Right lung (tissue), 5 donors: Measurements from ENCODE around the gene MXD1. TPM values are rescaled to one million over a fixed set of nuclear protein-coding genes. Genes with fewer than 3 reads are reported as not detected.

Experiments
- DNase-seq, 2 donors: peaks; one replicate each; pipeline ENCODE4 v3.0.0-alpha.2; 2013
- polyA plus RNA-seq, 5 donors: library from polyadenylated mRNA; unstranded; fragments of 120-200 nt; gene quantifications; one replicate each; pipeline versions ENCODE4 v1.2.1 to v1.2.3, GENCODE V29; 2013; ENCODE audit warnings: inconsistent platforms in 1 of 5, low replicate concordance in 1 of 5; ENCODE audit not compliant: insufficient read length in 5 of 5, insufficient read depth in 1 of 5

Gene MXD1
- polyA plus RNA-seq, 5 donors, result 8.1 to 12.7 (median 11.0) TPM

DNA sequence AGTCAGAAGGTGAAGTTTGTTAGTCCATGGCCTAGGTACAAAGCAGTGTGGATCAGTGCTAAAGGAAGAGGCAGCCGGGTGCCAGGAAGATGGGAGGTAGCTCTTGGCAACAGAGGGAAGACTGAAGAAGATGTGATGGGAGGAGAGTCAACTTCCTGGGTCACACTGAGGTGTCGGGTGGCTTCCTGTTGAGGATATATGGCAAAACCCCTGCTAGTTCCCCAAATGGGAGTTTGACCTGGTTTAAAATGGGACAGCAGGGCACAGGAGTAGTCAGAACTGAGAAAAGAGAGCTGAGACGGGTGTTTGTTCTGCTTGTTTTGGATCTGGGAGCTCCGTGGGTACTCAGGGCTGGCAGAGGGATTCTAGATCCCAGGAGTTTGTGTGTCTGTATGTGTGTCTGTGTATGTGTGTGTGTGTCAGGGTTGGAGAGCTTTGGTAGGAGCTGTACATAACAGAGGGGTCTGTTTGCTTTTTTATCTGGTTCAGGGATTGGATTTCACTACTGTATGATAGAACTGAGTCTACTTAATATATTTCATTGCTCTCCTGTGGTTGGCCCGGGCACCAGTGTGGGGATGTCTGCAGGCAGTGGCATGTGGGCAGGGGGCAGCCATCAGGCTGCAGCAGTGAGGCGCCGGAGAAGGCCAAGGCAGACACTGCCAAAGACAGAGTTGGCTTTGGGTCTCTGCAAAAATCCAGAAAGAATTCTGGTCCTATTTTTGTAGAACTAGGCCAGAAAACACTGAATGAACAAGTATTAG is 17.1 kb downstream of the MXD1 start:
- DNase-seq, result no peak

DNA sequence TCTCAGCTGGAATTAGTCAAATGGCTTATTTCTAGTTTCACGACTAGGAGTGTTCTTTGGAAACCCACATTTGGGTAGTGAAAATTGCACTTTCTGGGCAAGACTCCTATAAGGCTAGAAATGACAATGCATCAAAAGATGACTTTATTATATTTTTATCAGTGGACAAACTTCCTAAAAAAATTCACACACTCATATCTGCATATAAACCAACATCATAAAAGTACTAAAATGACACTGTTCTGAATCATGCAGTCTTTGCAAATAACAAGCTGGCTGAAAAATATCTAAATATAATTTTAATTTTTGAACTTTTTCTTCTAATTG is 17.6 kb downstream of the MXD1 start:
- no peak for DNase-seq

DNA sequence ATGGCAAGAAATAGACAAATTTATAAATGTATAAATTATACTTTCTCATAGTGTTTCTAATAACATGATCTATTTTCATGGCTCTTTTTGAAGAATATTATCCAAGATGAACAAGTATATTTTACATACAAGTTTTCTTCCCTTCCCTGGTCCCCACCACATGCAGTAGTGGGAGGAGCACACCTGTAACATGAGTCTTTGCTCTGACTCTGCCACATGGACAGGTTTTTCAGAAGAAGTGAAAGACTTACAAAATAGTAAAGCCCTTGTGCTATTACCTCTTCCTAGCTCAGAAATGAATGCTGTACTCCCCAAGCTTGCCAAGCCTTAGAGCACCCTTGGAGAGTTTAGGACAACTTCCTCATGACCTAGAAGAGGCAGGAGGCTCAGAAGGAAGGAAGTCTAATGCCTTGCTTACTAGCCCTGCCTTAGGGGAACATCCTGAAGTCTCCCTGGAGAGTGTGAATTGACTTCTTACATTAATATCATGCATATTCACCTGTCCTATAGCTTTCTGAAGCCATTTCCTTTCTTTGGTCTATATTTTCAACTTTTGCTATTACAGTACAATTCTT is 18.4 kb downstream of the MXD1 start:
- DNase-seq, result no peak

DNA sequence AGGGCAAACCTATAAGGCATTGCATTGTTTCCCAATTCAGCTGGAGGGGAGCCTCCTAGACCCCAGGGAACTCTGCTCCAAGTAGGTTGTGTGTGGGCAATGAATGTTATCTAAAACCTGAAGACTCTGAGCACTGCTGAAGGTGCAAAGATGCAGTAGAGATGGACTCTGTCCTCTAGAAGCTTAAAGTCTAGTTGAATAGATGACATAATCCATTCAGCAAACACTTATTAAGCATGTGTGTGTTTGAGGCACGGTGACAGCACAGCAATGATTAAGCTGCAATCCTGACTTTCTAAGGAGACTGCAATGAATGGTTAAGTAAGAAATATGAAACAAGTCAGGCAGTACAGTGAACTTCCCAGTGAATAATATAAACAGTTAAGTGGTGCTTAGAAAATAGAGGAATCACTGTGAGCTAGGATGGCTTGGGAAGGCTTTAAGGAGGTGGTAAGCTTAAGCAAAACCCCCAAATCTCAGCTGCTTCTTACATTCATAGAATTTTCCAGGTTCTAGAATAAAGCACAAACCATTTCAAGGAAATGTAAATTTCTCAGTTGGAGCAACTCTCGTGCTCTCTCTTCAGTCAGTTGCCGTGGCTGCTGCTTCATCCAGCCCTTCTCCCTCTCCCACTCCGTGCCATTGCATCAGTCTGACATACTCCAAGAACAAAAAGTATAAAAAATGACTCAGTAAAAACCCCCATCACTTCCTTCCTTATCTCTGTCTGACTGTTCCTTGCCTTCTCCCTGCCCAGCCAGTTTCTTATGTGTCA is 19.1 kb downstream of the MXD1 start:
- DNase-seq, result no peak

DNA sequence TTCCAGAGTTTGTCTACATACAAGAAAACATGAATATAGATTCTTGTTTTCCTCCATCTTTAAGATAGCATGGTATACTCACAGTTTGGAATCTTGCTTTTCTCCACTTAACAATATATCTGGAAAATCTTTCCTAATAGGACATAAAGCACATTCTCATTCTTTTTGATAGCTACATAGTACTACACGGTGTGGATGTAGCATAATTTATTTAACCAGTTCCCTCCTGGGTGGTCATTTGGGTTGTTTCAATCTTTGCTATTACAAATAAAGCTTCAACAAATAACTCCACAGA is 19.7 kb downstream of the MXD1 start:
- no peak for DNase-seq

- DNase-seq, result no peak
Observed at GRCh38 chr2:69935011-69935410, 20.1 kb downstream of the MXD1 start.

DNA sequence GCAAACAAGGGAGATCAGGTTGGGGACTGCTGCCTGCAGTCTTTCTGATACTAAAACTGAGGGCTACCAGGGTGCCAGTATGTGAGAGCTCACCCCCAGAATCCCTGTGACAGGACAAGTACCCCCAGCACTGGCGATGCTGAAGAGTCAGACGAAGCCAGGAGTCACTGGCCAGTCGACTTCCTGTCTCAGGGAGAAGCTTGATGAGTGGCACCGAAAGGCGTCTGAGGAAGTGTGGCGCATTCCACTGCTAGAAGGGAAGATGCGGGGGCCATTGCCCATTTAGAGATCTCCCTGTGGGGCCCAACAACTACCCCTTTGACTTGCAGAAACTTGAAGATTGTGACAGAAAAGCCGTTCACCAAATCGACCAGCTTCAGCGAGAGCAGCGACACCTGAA is 22.0 kb downstream of the MXD1 start:
- DNase-seq, result no peak

DNA sequence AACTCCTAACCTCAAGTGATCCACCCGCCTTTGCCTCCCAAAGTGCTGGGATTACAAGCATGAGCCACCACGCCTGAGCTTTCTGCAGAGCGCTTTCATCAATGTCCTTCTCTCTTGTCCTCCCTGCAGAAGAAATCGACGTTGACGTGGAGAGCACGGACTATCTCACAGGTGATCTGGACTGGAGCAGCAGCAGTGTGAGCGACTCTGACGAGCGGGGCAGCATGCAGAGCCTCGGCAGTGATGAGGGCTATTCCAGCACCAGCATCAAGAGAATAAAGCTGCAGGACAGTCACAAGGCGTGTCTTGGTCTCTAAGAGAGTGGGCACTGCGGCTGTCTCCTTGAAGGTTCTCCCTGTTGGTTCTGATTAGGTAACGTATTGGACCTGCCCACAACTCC is 23.1 kb downstream of the MXD1 start:
- no peak for DNase-seq

- no peak for DNase-seq
Observed at GRCh38 chr2:69939722-69940121, 24.8 kb downstream of the MXD1 start.

GRCh38 chr2:69940691-69941090 is 25.8 kb downstream of the MXD1 start:
- no peak for DNase-seq

DNA sequence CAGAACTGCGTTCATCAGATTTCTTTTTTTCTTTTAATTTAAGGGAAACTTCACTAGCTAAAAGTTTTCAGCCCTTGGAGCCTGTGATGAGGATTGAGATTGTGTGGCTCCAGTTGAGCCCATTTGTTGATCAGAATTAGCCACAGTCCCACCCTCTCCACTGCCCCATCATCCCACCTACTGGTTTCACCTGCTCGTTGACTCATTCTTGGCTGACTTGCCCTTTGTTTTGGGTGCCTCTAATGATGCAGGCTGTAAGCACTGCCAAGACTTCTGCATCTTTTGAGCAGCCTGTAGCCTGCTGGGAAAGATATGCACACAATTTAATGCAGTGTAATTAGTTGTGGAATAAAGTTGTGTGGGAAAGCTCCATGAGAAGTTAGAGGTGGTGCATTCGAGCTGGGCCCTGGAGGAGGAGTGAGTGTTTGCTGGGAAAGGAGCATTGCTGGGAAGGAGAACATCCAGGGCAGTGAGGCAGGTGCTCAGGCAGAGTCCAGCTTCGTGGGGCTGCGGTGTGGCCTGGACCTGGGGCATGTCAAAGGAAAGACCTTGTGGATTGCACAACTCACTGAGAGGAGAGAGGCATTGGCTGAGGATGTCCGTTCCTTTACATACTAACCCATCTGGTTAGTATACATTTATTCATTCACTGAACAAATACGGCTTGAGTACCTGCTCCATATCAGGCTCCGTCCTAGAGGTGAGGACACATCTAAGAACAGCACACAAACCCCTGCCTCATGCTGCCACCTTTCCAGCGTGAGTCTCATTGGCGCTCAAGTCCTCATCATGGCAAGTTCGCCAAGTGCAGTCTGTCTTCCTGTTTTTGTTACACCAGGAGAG is 28.3 kb downstream of the MXD1 start:
- DNase-seq, result no peak

- no peak for DNase-seq
Observed at GRCh38 chr2:69943843-69944525, 29.1 kb downstream of the MXD1 start.

DNA sequence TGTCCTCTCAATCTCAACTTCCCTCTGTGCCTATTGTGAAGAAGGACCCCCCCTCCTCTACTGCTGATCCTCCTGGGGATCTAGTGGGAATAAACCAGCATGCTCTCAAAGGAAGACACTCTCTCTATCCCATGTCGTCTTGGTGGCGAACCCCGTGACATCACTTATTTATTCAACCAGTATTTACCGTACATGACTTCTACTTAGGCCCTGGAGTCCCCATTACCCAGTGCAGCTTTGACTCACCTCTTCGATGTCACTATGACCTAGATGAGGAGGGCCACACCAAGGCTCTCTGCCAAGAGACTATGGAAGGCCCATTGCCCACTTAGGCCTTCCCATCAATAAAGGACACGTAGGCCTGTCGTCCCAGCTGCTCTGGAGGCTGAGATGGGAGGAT is 29.8 kb downstream of the MXD1 start:
- no peak for DNase-seq

DNA sequence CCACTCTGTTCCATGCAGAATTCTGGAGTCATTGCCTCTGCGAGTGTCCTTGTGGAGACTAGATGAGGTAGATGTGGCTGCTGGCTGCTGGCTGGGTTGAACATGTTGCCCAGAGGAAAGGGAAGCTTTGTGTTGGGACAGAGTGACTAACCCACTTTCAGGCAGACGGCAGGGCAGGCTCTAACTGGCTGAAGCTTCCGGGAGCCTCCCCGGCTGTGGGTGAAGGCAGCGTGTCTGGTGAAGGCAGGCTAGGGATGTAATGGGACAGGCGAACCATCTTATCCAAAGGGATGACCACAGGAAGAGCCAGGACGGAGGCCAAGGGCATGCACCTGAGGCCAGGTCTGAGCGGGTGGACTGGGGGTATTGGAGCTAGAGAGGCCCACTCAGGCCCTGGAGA is 30.5 kb downstream of the MXD1 start:
- no peak for DNase-seq

DNA sequence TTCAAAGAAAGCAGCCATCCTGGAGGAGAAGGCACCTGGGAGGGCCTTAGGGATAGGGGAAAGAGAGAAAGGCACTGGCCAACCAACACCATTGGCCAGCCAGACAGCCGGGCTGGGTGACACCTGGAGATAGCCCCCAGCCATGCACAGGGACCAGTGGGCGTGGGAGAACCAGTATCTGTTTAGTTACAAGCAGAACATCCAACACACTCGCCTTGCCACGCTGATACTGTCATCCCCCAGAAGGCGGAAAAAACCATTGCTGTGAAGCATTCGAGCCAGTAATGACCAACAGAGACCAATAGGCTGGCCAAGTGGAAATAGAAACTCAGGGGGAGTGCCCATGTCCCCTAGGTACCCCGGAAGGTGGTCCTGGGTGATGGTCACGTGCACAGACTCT is 31.0 kb downstream of the MXD1 start:
- DNase-seq, result no peak

- DNase-seq, result no peak
Observed at GRCh38 chr2:69946351-69947324, 31.7 kb downstream of the MXD1 start.

GRCh38 chr2:69947325-69947931 is 32.5 kb downstream of the MXD1 start:
- DNase-seq, result no peak

- DNase-seq, result no peak
Observed at GRCh38 chr2:69948032-69948962, 33.4 kb downstream of the MXD1 start.
